ENCODE measurements around the gene GCM1. TPM values are rescaled to one million over a fixed set of nuclear protein-coding genes. Genes with fewer than 3 reads are reported as not detected.

The GCM1 gene
- total RNA-seq, 3 donors from 2014 or later = 0.08 to 0.11 TPM; not detected in 1

- DNase-seq (no peak), ATAC-seq (no peak)
- no peak overlapping the region for H3K4me3 Mint-ChIP-seq
- H3K4me1 Mint-ChIP-seq (ENCODE audit: low read depth) = peaks cover 10% of the 10 kb centered on the region
- no peaks in the 10 kb centered on the region for H3K27me3 Mint-ChIP-seq (ENCODE audit: low read depth)
- H3K9me3 Mint-ChIP-seq = no peaks in the 10 kb centered on the region
- H3K36me3 Mint-ChIP-seq (ENCODE audit: insufficient read depth) = no peaks in the 10 kb centered on the region
Observed at GRCh38 chr6:53109612-53110011, 39.0 kb downstream of the GCM1 start.

DNA sequence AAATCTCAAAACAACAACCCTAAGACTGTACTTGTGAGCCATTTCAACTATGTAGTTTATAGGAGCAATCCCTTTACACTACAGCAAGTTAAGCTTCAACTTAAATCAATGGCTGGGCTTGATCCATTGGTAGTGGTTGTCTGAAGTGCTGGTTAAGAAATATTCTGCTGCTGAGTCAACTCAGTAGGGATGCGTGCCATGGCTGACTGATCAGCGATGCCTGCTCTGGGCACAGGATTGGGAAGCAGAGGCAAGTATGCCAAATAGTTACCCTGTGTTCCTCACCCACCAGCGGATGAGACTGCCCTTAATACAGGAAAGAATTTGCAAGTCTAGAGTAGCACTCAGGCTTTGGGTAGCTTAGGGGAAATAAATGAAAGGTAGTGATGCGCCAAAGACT lies 41.5 kb downstream of the GCM1 start:
- no peaks in the 10 kb centered on the region for H3K27me3 Mint-ChIP-seq (ENCODE audit: low read depth)
- no peaks in the 10 kb centered on the region for H3K9me3 Mint-ChIP-seq
- no peak for DNase-seq
- peaks cover 1% of the 10 kb centered on the region for H3K36me3 Mint-ChIP-seq (ENCODE audit: insufficient read depth)
- no peak overlapping the region for H3K4me3 Mint-ChIP-seq
- no peak for ATAC-seq
- no peaks in the 10 kb centered on the region for H3K4me1 Mint-ChIP-seq (ENCODE audit: low read depth)

DNA sequence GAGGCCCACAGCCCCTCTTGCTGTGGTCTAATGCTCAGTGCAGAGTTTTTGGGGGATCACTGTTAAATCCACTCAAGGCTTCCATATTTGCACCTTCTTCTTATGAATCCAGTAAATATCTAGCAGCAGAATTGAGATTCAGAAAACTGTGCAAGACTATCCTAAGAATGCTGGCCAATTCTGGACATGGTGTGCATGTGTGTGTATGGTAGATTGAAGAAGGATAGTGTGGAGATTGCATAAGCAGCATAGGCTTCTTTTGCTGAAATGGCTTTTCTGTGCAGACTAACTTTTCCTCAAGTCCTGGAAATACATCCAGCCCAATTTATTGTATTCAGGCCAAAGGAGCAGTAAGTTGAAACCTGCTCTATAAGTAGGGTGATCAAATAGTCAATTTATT lies 43.7 kb downstream of the GCM1 start:
- Mint-ChIP-seq H3K36me3 (ENCODE audit: insufficient read depth) (peaks cover 8% of the 10 kb centered on the region), H3K27me3 (ENCODE audit: low read depth) (no peaks in the 10 kb centered on the region), H3K4me1 (ENCODE audit: low read depth) (no peaks in the 10 kb centered on the region), H3K4me3 (no peak overlapping the region), H3K9me3 (no peaks in the 10 kb centered on the region)
- ATAC-seq = no peak
- DNase-seq = no peak

GRCh38 chr6:53103993-53104675 lies 44.5 kb downstream of the GCM1 start:
- no peaks in the 10 kb centered on the region for H3K27me3 Mint-ChIP-seq (ENCODE audit: low read depth)
- no peak overlapping the region for H3K4me3 Mint-ChIP-seq

GRCh38 chr6:53101006-53101405 lies 47.6 kb downstream of the GCM1 start:
- Mint-ChIP-seq H3K4me1 (ENCODE audit: low read depth) (no peaks in the 10 kb centered on the region), H3K9me3 (no peaks in the 10 kb centered on the region), H3K27me3 (ENCODE audit: low read depth) (no peaks in the 10 kb centered on the region), H3K4me3 (no peak overlapping the region), H3K36me3 (ENCODE audit: insufficient read depth) (peaks cover 19% of the 10 kb centered on the region)
- no peak for DNase-seq
- no peak for ATAC-seq

More at GRCh38 chr6:53103993-53104675, 44.5 kb downstream of the GCM1 start:
- ATAC-seq = no peak
- H3K9me3 Mint-ChIP-seq = no peaks in the 10 kb centered on the region
- peaks cover 8% of the 10 kb centered on the region for H3K36me3 Mint-ChIP-seq (ENCODE audit: insufficient read depth)
- no peak for DNase-seq
- H3K4me1 Mint-ChIP-seq (ENCODE audit: low read depth) = no peaks in the 10 kb centered on the region

DNA sequence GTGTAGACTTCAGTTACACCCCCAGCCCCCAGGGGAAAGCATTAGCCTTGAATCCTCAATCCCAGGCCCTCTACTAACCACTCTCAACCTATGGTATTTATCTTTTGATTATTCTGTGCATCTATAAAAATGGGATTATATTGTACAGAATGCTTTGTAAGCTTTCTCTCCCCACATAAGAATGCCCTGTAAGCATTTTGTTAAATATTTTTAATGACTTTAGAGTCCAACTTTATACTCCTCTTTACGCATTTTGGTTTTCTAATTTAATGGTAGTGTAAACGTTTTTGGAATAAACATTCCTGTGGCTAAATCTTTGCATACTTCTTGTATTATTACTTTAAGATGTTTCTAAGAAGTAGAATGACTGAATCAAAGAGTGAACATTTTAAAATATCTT lies 48.1 kb downstream of the GCM1 start:
- ATAC-seq (no peak), DNase-seq (no peak)
- H3K36me3 Mint-ChIP-seq (ENCODE audit: insufficient read depth) = peaks cover 23% of the 10 kb centered on the region
- no peak overlapping the region for H3K4me3 Mint-ChIP-seq
- H3K27me3 Mint-ChIP-seq (ENCODE audit: low read depth) = no peaks in the 10 kb centered on the region
- H3K9me3 Mint-ChIP-seq = no peaks in the 10 kb centered on the region
- no peaks in the 10 kb centered on the region for H3K4me1 Mint-ChIP-seq (ENCODE audit: low read depth)

DNA sequence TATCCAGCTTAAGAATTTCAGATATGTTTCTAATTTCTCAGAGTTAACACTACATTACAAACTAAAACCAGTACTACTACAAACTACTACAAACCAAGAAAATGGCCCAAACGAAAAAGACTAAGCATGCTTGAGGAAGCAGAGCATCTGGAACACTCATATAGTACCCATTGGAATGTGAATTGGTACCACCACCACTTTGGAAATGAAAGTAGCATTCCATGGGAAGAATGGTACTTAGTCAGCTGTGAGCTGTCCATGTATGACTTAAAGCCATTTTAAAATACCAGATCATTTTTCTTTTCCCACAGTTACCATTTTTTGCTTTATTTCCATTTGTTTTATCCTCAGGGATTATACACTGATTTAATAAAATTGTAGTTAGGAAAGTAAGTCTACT lies 52.9 kb downstream of the GCM1 start:
- peaks cover 46% of the 10 kb centered on the region for H3K36me3 Mint-ChIP-seq (ENCODE audit: insufficient read depth)
- no peaks in the 10 kb centered on the region for H3K9me3 Mint-ChIP-seq
- no peaks in the 10 kb centered on the region for H3K4me1 Mint-ChIP-seq (ENCODE audit: low read depth)
- ATAC-seq (no peak), DNase-seq (no peak)
- no peaks in the 10 kb centered on the region for H3K27me3 Mint-ChIP-seq (ENCODE audit: low read depth)
- no peak overlapping the region for H3K4me3 Mint-ChIP-seq

GRCh38 chr6:53095270-53095669 lies 53.4 kb downstream of the GCM1 start:
- H3K27me3 Mint-ChIP-seq (ENCODE audit: low read depth) = no peaks in the 10 kb centered on the region
- ATAC-seq (no peak), DNase-seq (no peak)
- H3K4me3 Mint-ChIP-seq = no peak overlapping the region
- peaks cover 49% of the 10 kb centered on the region for H3K36me3 Mint-ChIP-seq (ENCODE audit: insufficient read depth)
- no peaks in the 10 kb centered on the region for H3K9me3 Mint-ChIP-seq
- no peaks in the 10 kb centered on the region for H3K4me1 Mint-ChIP-seq (ENCODE audit: low read depth)

DNA sequence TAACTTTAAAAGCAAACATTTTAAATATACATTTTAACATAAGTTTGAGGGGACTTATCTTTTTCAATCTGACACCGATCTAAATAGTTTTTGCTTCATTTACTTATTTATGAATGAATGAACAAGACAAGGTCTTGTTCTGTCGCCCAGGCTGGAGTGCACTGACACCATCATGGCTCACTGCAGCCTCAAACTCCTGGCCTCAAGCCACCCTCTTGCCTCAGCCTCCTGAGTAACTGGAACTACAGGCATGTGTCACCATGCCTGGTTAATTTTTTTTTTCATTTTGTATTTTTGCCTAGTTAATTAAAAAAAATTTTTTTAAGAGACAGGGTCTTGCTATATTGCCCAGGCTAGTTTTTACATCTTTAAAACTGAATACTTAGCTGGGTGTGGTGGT lies 58.1 kb downstream of the GCM1 start:
- no peaks in the 10 kb centered on the region for H3K4me1 Mint-ChIP-seq (ENCODE audit: low read depth)
- peaks cover 43% of the 10 kb centered on the region for H3K36me3 Mint-ChIP-seq (ENCODE audit: insufficient read depth)
- no peak overlapping the region for H3K4me3 Mint-ChIP-seq
- ATAC-seq = no peak
- H3K27me3 Mint-ChIP-seq (ENCODE audit: low read depth) = no peaks in the 10 kb centered on the region
- H3K9me3 Mint-ChIP-seq = no peaks in the 10 kb centered on the region
- DNase-seq = no peak

DNA sequence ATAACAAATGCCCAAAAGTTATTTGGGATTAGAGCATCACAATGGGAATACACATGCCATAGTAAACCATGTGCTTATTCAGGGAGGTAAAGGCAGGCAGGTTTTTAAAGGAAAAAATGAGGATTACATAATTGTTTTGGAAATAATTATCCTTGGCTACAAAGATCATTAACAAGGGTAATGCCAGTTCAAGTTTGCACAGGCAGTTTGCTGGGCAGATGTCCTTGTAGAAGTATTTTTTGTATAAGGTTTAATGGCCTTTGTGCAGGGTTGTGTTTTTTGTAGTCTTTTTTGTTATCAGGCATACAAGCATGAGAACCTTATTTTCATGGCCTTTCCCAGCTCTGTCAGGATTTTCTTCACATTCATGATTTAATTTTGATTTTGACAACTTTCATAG lies 58.7 kb downstream of the GCM1 start:
- Mint-ChIP-seq H3K9me3 (no peaks in the 10 kb centered on the region), H3K36me3 (ENCODE audit: insufficient read depth) (peaks cover 37% of the 10 kb centered on the region), H3K4me1 (ENCODE audit: low read depth) (no peaks in the 10 kb centered on the region), H3K4me3 (no peak overlapping the region), H3K27me3 (ENCODE audit: low read depth) (no peaks in the 10 kb centered on the region)
- DNase-seq (no peak), ATAC-seq (no peak)

DNA sequence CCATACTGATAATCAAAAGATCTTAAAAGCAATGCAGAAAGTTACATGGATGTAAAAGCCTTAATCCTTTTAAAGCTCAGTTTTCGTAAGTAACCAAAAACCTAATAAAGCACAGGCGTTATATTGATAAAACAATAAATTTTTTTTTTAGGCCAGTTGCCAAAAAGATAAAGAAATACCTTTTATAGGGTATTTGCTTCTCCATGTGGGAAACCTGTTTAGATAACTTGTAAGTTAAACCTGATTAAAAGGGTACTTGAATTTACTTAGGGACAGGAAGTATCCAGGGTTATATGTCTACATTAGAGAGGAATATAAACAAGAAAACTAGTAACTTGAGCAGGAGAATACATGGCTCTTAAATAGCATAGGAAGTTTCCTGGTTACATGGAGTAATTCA lies 62.3 kb downstream of the GCM1 start:
- H3K4me3 Mint-ChIP-seq = no peak overlapping the region
- no peaks in the 10 kb centered on the region for H3K9me3 Mint-ChIP-seq
- no peaks in the 10 kb centered on the region for H3K4me1 Mint-ChIP-seq (ENCODE audit: low read depth)
- H3K27me3 Mint-ChIP-seq (ENCODE audit: low read depth) = no peaks in the 10 kb centered on the region
- no peak for ATAC-seq
- H3K36me3 Mint-ChIP-seq (ENCODE audit: insufficient read depth) = peaks cover 33% of the 10 kb centered on the region
- DNase-seq = no peak

DNA sequence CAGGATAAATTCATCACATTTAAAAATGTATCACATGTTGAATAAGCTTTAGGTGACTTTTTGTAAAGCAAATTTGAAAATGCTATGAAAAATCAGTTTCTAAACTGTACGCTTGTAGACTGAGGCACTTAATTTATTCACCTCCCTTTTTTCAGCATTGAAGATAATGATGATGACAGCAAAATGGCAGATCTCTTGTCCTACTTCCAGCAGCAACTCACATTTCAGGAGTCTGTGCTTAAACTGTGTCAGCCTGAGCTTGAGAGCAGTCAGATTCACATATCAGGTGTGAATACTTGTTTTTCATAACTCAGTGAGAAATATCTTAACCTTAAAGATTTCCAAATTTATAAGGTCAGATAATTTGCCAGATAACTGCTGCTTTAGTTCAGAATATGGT lies 67.8 kb downstream of the GCM1 start:
- no peaks in the 10 kb centered on the region for H3K9me3 Mint-ChIP-seq
- no peak for ATAC-seq
- H3K4me1 Mint-ChIP-seq (ENCODE audit: low read depth) = no peaks in the 10 kb centered on the region
- no peak overlapping the region for H3K4me3 Mint-ChIP-seq
- H3K36me3 Mint-ChIP-seq (ENCODE audit: insufficient read depth) = peaks cover 41% of the 10 kb centered on the region
- no peaks in the 10 kb centered on the region for H3K27me3 Mint-ChIP-seq (ENCODE audit: low read depth)
- DNase-seq = no peak

Other genes starting within 250 kb of the GCM1 start
- gene GSTA3, start 239.1 kb downstream of the GCM1 start, total RNA-seq = not detected
- 1 to 10 TPM; 3.7 to 5.2 (median 3.9) TPM for gene GSTA4, start 153.6 kb downstream of the GCM1 start, total RNA-seq
- 1 to 10 TPM; 2.6 to 3.6 (median 3.2) TPM for gene CILK1, start 87.0 kb downstream of the GCM1 start, total RNA-seq
- 10 to 100 TPM; 46.6 to 49.2 (median 49.0) TPM for gene FBXO9, start 83.4 kb downstream of the GCM1 start, total RNA-seq
- gene ELOVL5, start 200.1 kb upstream of the GCM1 start, total RNA-seq = 100 to 1,000 TPM in 2 of 3 donors, 10 to 100 TPM in 1; 89.4 to 115 (median 104) TPM

Data from activated T-cell treated with anti-CD3 and anti-CD28 coated beads, Interleukin-2, amount 50 U/mL, for 4 hours (primary cell).